Muscle of back (tissue), 13 donors: ENCODE data around the gene ZNF331. TPM values are rescaled to one million over a fixed set of nuclear protein-coding genes. Genes with fewer than 3 reads are reported as not detected.
"Not testable (repeated sequence)": the region's sequence is repeated elsewhere in the genome, so short reads cannot be mapped to it uniquely, and the experiment has no call there.

Experiments
- DNase-seq, 3 donors: peaks; one replicate each; pipeline versions ENCODE4 v3.0.0 to v3.0.0-alpha.2; 2013
- long read RNA-seq, 9 donors: transcript quantifications; one replicate each; lab custom pipeline, GENCODE V29; 2026
- polyA plus RNA-seq, 10 donors: library from polyadenylated mRNA; unstranded; fragments of 120-200 nt; gene quantifications; one replicate each; pipeline ENCODE4 v1.2.1, GENCODE V29; 2013; ENCODE audit not compliant: insufficient read length in 10 of 10

The ZNF331 gene
- 10 to 100 TPM in 8 of 10 donors, 1 to 10 TPM in 2; 9.0 to 19.6 (median 12.3) TPM for polyA plus RNA-seq
- long read RNA-seq, donor 1, full-length matches to known transcripts = 2 of 2 reads
- long read RNA-seq, donor 1, partial matches to known transcripts = 0 of 2 reads
- long read RNA-seq, donor 1, other reads (novel, unspliced or antisense) = 0 of 2 reads
- long read RNA-seq, donor 2, full-length matches to known transcripts = 2 of 2 reads
- long read RNA-seq, donor 2, partial matches to known transcripts = 0 of 2 reads
- long read RNA-seq, donor 2, other reads (novel, unspliced or antisense) = 0 of 2 reads
- long read RNA-seq, donor 3 = 0 reads
- long read RNA-seq, donor 4 = 0 reads
- long read RNA-seq, donor 5, partial matches to known transcripts = 0 of 2 reads
- long read RNA-seq, donor 5, other reads (novel, unspliced or antisense) = 0 of 2 reads
- long read RNA-seq, donor 6, partial matches to known transcripts = 0 of 2 reads
- long read RNA-seq, donor 6, other reads (novel, unspliced or antisense) = 0 of 2 reads
- long read RNA-seq, donor 7, full-length matches to known transcripts = 2 of 2 reads
- long read RNA-seq, donor 7, partial matches to known transcripts = 0 of 2 reads
- long read RNA-seq, donor 7, other reads (novel, unspliced or antisense) = 0 of 2 reads
- long read RNA-seq, donor 8, partial matches to known transcripts = 0 of 3 reads
- long read RNA-seq, donor 8, other reads (novel, unspliced or antisense) = 0 of 3 reads
- long read RNA-seq, donor 9 = 0 reads

DNA sequence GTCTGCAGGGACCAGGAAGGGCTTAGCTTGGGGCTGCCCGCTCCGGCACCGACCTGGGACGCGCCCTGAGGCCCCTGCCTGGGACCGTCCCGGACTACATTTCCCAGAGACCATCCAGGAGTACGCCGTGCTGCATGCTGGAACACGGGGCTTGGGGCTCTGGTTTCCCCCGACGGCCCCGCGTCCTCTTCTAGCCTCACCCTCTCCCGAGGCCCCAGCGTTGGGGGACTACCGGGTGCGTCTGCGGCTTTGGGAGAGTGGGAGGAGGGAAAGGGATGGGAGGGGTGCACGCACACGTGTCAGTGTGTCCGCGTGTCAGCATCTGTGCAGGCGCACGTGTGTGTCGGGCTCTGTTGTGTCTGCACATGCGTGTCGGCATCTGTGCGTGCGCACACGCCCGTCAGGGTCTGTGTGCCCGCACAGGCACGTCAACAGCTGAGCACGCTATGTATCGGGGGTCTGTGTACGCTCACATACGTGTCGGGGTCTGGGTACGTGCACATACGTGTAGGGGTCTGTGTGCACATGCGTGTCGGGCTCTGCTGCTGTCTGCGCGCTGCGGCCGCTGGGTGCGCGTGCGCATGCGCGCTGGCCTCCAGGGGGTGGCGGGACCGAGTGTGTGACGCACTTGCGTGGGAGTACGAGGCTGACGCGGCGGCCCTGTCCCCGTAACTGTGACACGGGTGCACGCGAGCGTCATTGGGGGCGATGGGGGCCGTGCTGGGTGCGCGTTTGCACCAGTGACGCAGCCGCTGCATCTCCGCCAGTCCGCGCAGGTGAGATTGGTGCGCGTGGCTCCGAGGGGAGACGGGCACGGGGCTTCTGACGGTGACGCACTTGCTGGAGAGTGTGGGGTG, at the start of gene ZNF331:
ZNF331 (plus strand) TSS at position 625 of the 857 bp plus-strand sequence. CDS start 31,232 bp downstream, outside the sequence.
- DNase-seq = peak; percentile 69 to 95 (median 88)

DNA sequence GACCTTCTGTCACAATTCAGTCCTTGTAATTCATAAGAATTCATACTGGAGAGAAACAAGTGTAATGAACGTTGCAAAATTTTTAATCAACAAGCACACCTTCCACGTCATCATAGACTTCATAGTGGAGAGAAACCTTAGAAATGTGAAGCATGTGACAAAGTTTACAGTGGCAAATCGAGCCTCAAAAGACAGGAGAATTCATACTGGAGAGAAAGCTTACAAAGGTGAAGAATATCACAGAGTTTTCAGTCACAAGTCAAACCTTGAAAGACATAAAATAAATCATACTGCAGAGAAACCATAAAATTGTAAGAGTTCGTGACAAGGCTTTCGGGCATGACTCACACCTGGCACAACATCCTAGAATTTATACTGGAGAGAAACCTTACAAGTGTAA, 45.8 kb upstream of the ZNF331 start:
- no peak for DNase-seq

DNA sequence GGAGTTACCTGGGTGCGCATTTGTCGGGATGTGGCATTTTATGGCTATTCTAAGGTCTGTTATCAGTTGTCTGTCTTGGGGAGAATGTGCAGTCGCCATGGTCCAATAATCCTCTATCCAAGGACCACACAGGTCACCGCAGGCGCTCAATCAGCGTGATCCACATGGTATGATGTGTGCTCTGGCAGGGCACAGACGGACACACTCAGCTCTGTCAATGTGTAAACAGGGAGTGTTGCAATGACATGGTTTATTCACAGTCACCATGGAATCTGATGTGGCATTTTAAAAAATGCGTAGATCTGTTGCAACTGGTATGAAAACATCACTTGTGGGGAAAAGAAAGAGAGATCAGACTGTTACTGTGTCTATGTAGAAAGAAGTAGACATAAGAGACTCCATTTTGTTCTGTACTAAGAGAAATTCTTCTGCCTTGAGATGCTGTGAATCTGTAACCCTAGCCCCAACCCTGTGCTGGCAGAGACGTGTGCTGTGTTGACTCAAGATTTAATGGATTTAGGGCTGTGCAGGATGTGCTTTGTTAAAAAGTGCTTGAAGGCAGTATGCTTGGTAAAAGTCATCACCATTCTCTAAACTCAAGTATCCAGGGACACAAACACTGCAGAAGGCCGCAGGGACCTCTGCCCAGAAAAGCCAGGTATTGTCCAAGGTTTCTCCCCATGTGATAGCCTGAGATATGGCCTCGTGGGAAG, 40.5 kb upstream of the ZNF331 start:
- not testable (repeated sequence) for DNase-seq

DNA sequence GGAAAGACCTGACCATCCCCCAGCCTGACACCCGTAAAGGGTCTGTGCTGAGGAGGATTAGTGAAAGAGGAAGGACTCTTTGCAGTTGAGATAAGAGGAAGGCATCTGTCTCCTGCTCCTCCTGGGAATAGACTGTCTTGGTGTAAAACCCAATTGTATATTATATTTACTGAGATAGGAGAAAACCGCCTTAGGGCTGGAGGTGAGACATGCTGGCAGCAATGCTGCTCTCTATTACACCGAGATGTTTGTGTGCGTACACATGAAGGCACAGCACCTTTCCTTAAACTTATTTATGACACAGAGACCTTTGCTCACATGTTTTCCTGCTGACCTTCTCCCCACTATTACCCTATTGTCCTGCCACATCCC, 39.9 kb upstream of the ZNF331 start:
- DNase-seq = not testable (repeated sequence)

DNA sequence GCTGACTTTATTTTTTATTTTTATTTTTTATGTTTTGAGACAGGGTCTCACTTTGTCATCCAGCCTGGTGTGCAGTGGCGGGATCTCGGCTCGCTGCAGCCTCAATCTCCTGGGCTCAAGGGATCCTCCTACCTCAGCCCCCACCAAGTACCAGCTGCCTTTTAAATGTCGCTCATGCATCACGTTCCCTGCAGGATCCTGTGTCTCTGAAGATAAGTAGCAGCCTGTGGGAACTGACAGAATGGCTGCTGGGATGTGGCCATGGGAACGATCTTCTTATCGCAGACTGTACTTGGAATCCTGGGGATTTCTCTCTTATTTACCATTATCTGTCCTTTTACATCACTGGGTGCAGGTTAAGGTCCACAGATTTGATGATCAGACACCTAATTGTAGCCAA, 34.8 kb upstream of the ZNF331 start:
- DNase-seq = not testable (repeated sequence)

DNA sequence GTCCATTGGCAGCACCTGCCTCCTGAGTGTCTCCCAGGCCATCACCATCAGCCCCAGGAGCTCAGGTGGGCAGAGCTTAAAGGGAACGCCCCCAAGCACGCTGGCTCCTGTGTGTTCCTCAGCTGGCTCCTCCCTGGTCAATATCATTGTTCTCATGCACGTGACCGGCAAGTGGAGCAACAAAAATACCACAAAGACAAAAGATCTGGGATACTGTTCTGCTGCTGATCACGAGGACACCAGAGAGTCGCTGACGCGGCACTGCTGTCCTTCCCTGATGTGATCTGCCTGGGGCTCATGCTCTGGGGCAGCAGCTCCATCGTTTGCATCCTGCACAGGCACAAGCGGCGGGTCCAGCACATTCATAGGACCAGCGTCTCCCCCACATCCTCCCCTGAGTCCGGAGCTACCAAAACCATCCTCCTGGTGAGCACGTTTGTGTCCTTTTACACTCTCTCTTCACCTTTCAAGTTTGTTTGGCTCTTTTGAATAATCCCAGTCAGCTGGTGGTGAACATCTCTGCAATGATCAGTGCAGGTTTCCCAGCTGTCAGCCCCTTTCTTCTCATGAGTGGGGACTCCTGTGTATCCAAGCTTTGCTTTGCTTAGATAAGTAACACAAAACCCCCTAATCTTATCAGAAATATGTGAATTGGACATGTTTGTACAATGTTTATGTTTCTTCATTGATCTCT, 34.1 kb upstream of the ZNF331 start:
- peak in 1 of 3 donors; percentile 16 for DNase-seq

DNA sequence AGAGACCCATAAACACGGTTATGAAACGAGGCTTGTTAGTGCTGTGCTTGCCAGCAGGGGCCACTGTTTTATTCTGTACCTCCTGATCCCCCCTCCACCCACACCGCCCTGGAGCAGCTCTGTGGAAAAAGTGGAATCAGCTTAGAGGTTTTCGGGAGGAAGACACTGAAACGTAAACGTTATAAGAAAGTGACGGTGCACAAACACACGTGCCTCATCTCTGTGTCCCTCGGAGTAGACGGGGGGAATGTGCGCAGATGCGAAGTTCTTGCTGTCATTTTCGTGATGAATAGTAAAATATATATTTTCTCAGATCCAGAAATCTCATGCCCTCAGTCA, 33.6 kb upstream of the ZNF331 start:
- peak in 2 of 3 donors; percentile 11 to 59 for DNase-seq

DNA sequence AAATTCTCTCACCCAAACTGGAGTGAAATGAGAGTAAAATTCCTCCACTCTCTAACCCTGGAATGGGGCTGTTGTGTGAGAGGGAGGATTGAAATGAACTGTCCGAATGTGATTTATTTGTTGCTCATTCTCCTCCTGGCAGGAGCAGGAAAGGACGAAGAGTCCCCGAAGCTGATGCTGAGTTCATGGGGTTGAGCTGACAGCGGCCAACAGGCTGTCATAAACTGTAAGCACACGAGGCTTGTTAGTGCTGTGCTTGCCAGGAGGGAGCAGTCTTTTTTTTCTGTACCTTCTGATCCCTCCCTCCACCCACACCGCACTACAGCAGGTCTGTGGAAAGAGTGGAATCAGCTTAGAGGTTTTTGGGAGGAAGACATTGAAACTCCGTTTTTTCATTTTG, 33.1 kb upstream of the ZNF331 start:
- peak; percentile 8 to 62 (median 22) for DNase-seq

DNA sequence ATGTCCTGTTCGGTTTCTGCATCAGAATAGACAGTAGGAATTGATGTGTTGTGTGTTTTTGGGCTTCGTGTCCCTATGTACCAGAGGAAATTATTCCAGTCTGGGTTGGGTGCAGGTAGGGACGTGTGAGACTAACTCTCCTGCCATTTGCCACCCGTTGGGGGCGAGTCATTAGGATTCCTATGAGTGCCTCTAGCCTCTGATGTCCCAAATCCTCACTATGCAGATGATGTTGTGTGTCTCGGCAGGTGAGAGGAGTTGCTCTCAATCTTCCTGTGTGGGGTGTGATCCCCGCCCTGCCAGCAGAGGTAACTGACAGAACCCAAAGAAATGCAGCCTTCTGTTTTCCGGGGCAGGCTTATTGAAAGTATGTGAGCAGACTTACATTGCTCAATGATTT, 31.2 kb upstream of the ZNF331 start:
- no peak for DNase-seq

DNA sequence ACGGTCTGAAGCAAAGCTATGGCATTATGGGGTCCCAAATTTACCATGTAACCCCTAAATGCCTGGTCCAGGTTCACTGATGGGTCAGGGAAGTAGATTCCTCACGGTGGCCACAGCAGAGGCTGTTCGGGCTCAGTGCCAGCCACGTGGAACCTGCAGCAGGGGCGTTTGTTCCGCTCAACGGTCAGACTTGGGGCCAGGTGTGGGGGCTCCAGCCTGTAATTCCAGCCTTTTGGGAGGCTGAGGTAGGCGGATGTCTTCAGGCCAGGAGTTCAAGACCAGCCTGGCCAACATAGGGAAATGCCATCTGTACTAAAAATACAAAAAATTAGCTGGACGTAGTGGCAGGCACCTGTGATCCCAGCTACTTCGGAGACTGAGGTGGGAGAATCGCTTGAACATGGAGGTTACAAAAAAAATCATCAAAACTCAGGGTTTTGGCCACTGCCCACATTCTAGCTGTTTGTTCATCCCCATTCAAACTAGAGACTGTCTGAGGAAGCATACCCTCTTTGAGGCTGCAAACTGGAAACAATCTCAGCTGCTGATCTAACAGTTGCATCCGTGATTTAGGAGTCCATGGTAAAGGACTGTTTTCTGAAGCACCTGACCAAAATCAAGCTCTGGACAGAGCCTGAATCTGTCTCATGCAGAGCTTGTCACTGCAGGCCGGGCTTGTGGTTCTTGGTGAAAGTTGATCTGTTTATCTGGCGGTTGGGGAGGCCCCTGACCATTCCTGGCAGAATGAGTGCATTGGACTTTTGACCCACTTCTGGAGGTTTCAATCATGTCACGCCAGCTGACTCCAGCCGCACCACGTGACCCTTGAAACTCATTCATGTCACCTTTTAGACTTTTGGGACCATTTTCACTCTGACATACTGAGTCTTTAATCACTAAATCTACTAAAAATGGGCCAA, 30.2 kb upstream of the ZNF331 start:
- DNase-seq = no peak

DNA sequence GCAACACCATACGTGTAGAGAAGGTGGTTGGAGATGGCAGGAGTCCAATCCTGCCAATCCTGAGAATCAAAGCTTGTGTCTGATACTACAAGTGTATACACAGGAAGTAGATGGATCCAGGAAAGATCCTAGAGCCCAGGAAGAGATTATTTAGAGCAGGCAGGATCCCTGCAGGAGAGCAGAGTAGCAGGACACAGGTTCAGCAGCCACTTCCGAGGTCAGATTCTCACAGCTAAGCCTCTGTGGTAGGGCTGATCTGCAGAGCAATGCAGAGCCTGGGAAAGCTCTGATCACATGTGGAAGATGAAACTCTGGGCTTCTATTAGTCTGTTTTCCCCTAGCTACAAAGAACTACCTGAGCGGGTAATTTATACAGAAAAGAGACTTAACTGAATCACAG, 28.5 kb upstream of the ZNF331 start:
- no peak for DNase-seq

DNA sequence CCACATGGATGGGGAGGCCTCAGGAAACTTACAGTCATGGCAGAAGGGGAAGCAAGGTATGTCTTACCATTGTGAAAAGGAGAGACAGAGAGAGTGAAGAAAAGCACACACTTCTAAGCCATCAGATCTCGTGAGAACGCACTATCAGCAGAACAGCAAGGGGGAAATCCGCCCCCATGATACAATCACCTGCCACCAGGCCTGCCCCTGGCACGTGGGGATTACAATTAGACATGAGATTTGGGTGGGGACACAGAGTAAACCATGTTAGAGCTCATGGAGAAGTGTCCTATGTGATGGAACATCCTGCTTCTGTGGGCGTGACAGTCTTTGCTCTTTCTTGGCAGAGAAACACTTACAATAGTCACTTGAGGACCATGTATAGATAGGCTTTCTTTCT, 28.1 kb upstream of the ZNF331 start:
- DNase-seq = no peak

DNA sequence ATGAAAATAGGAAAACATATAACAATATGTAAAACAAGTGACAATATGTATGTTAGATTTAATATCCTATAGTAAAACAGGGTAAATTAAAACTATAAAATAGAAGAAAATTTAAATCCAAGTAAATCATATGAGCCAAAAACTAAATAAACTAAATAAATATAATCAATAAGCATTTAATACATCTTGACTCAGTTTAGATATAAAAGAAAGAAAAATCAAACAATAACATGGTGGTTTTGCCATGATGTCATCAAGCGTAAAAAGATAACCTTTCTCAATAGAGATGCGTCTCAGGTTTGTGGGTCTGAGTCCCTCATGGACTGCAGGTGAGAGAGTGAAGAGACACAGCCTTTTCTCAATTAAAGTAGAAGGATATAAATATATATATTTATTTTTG, 26.6 kb upstream of the ZNF331 start:
- DNase-seq = no peak

DNA sequence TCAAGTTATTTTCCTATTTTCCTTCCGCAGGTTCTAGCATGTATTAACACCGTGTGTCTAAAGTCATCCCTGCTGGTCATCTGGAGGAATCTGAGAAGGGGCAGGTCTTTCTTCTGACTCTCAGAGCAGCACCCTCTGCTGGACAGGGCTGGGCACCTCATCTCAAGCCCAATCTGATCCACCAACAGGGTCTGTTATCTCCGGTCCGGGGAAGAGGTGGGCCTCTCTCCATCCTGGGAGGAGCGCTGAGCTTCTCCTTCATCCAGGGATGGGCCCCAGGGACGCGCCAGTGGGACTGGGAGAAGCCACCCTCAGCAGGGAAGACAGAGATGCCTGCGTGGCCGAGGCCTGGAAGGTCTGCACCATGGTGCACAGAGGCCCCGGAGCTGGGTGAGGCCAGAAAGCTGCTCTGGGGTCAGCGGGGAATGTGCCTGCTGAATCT, 26.0 kb upstream of the ZNF331 start:
- DNase-seq = peak; percentile 13 to 57 (median 31)

DNA sequence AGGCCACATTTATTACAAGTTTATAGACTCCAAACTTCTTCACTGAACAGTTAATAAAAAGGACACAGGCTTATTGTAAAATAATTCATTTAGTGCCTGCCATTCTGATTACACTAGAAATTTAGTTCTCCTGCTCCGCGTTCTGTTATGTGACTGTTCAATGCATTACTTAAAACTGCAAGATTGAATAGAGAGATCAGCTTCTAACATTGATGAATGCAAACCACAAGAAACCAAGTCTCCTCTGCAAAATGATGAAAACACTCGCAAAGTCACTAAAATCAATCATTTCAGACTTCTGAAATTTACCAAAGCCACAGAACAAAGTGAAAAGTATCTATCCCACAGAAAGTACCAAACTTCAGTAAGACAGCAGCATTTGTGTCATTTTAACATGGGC, 22.9 kb upstream of the ZNF331 start:
- DNase-seq = not testable (repeated sequence)

DNA sequence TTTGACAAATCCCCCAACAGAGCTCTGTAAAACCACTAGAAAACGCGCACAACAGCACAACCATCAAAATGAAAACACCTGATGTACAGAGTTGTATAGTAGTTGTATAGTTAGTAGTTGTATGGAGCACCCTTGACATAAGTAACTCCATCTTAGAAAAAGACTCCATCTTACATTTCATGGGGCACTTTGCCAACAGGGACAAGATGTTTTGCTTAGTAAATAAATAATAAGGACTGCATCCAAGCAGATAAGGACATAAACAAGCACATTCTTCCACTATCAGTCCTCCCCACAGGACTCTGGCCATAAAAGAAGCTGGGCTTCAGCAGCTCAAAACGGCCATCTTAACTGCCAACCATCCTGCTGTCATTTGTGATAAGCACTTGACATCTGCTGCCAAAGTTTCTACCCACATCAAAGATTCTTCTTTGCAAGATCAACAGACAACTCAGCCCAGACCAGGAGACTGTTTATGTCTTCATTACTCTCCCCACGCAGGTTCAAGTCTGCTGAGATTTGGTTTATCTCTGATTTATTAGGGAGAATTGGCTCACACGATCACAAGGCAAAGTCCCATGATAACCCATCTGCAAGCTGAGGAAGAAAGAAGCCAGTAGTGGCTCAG, 20.7 kb upstream of the ZNF331 start:
- DNase-seq = peak in 1 of 3 donors; percentile 11

DNA sequence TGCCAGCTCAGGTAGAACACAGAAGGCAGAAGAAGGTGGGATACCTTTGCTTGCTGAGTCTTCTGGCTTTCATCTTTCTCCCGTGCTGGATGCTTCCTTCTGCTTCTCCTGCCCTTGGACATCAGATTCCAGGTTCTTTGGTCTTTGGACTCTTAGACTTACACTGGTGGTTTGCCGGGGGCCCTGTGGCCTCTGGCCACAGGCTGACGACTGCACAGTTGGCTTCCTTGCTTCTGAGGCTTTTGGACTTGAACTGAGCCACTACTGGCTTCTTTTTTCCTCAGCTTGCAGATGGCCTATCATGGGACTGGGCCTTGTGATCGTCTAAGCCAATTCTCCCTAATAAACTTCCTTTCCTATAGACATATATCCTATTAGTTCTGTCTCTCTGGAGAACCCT, 19.8 kb upstream of the ZNF331 start:
- peak in 1 of 3 donors; percentile 33 for DNase-seq

DNA sequence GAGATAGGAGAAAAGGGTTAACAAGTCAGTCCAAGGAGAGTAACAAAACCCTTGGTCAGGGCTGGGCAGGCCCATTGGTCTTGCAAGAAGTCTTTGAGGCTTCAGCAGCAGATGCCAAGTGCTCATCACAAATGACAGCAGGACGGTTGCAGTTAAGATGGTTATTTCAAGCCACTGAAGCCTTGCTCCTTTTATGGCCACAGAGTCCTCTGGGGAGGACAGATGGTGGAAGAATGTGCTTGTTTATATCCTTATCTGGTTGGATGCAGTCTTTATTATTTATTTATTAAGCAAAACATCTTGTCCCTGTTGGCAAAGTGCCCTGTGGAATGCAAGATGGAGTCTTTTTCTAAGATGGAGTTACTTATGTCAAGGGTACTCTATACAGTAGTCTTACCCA, 19.2 kb upstream of the ZNF331 start:
- peak in 1 of 3 donors; percentile 34 for DNase-seq

DNA sequence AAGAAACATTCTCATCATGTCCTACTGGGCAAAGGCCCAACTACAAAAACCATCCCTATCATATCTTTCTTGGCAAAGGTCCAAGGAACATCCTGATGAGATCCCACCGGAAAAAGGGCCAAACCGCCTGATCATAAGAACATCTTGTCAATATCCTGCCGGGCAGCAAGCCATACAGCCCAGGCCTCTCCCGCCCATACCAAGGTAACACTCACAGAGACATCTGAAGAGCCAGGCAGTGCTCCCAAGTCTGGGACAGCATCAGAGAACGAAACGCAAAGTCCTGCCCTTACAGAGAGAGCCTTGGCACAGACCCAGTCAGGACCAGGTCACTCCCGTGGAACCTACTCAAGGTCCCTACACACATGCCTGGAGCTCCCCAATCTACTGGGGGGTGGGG, 18.5 kb upstream of the ZNF331 start:
- DNase-seq = peak in 2 of 3 donors; percentile 16 to 58
